Liver (tissue), 9 donors: ENCODE data around the gene CDC14A. TPM values are rescaled to one million over a fixed set of nuclear protein-coding genes. Genes with fewer than 3 reads are reported as not detected.

ENCODE experiments used
- DNase-seq: peaks from one replicate; pipeline ENCODE4 v3.0.0-alpha.2; 2017; ENCODE audit warnings: low spot score
- H3K27ac ChIP-seq, 2 donors: one replicate each; pipeline ENCODE4 v1.7.0; 2013; ENCODE audit warnings: inconsistent platforms in 2 of 2, low read length in 2 of 2, control low read depth in 1 of 2, low read depth in 1 of 2, mild to moderate bottlenecking in 1 of 2
- H3K27me3 ChIP-seq, 4 donors: one replicate each; pipeline versions ENCODE4 v1.6.1 to v1.7.0; 2013; ENCODE audit warnings: low read length in 3 of 4, inconsistent platforms in 1 of 4, mild to moderate bottlenecking in 1 of 4, moderate library complexity in 1 of 4; ENCODE audit not compliant: control insufficient read depth in 4 of 4, insufficient read depth in 4 of 4
- H3K36me3 ChIP-seq, 4 donors: one replicate each; pipeline versions ENCODE4 v1.6.1 to v1.7.0; 2013; ENCODE audit warnings: low read length in 3 of 4, mild to moderate bottlenecking in 3 of 4, low read depth in 1 of 4, moderate library complexity in 1 of 4; ENCODE audit not compliant: control insufficient read depth in 4 of 4, insufficient read depth in 3 of 4
- H3K4me1 ChIP-seq, 4 donors: one replicate each; pipeline versions ENCODE4 v1.6.1 to v1.7.0; 2013; ENCODE audit warnings: low read length in 3 of 4, mild to moderate bottlenecking in 3 of 4, moderate library complexity in 1 of 4; ENCODE audit not compliant: control insufficient read depth in 4 of 4, insufficient read depth in 4 of 4
- H3K4me3 ChIP-seq, 3 donors: one replicate each; pipeline versions ENCODE4 v1.6.1 to v1.7.0; 2013; ENCODE audit warnings: low read length in 3 of 3, control low read depth in 1 of 3, low read depth in 1 of 3, mild to moderate bottlenecking in 1 of 3
- H3K9ac ChIP-seq, 2 donors: one replicate each; pipeline ENCODE4 v1.7.0; 2013; ENCODE audit warnings: low read length in 2 of 2, mild to moderate bottlenecking in 2 of 2, moderate library complexity in 2 of 2, control low read depth in 1 of 2, low read depth in 1 of 2
- H3K9me3 ChIP-seq, 4 donors: one replicate each; pipeline versions ENCODE4 v1.6.1 to v1.7.0; 2013; ENCODE audit warnings: low read length in 3 of 4; ENCODE audit not compliant: control insufficient read depth in 4 of 4
- EGR1 ChIP-seq, 2 donors: IDR thresholded peaks; 2 replicates each; pipeline ENCODE4 v1.6.1; 2016 to 2018; ENCODE audit warnings: antibody characterized with exemption in 2 of 2, low read depth in 2 of 2
- FOXA1 ChIP-seq: IDR thresholded peaks from 2 replicates; pipeline ENCODE4 v1.6.1; 2016; ENCODE audit warnings: antibody characterized with exemption
- FOXA2 ChIP-seq: IDR thresholded peaks from 2 replicates; pipeline ENCODE4 v1.6.1; 2016; ENCODE audit warnings: antibody characterized with exemption
- GABPA ChIP-seq, 2 donors: IDR thresholded peaks in 1 of 2; conservative IDR thresholded peaks in 1 of 2; 2 replicates each; pipeline ENCODE4 v1.6.1; 2016; ENCODE audit warnings: antibody characterized with exemption in 2 of 2, mild to moderate bottlenecking in 1 of 2, moderate library complexity in 1 of 2
- HNF4G ChIP-seq: IDR thresholded peaks from 2 replicates; pipeline ENCODE4 v1.6.1; 2016; ENCODE audit warnings: antibody characterized with exemption
- JUND ChIP-seq, 2 donors: IDR thresholded peaks; 2 replicates each; pipeline ENCODE4 v1.6.1; 2016; ENCODE audit warnings: antibody characterized with exemption in 2 of 2
- NR2F2 ChIP-seq: IDR thresholded peaks from 2 replicates; pipeline ENCODE4 v1.6.1; 2016; ENCODE audit warnings: antibody characterized with exemption
- RAD21 ChIP-seq, 2 donors: IDR thresholded peaks; 2 replicates each; pipeline ENCODE4 v1.6.1; 2016; ENCODE audit warnings: antibody characterized with exemption in 2 of 2, mild to moderate bottlenecking in 2 of 2
- TAF1 ChIP-seq: conservative IDR thresholded peaks from 2 replicates; pipeline ENCODE4 v1.6.1; 2016; ENCODE audit warnings: antibody characterized with exemption, mild to moderate bottlenecking
- YY1 ChIP-seq: IDR thresholded peaks from 2 replicates; pipeline ENCODE4 v1.6.1; 2016; ENCODE audit warnings: antibody characterized with exemption, mild to moderate bottlenecking
- WGBS: extraction: QIAGEN DNeasy Blood & Tissue Kit; methylation state at CpG from one replicate; pipeline ENCODE4 v1.1.7; 2013; 5-methylcytosine and 5-hydroxymethylcytosine counted together
- polyA plus RNA-seq, 2 donors: library from polyadenylated mRNA; stranded (reverse) in 1 of 2; unstranded in 1 of 2; fragments of 200-250 nt in 1 of 2; fragments of >200 nt in 1 of 2; fragmentation: Nextera tagmentation in 1 of 2; extraction: Ambion mirVana in 1 of 2; gene quantifications; one replicate each; pipeline versions ENCODE4 v1.2.1 to v1.2.3, GENCODE V29; 2013 to 2015
- total RNA-seq, 2 donors: library from RNA; depleted of rRNA; stranded (reverse); fragments of >200 nt; gene quantifications; one replicate each; pipeline ENCODE4 v1.2.3, GENCODE V29; 2014
- TF ChIP-seq, protein P1 (sequence below): IDR thresholded peaks from 2 replicates; pipeline ENCODE4 v1.6.1; 2016; ENCODE audit warnings: antibody characterized with exemption, mild to moderate bottlenecking
- TF ChIP-seq, protein P2 (sequence below): IDR thresholded peaks from 2 replicates; pipeline ENCODE4 v1.6.1; 2016; ENCODE audit warnings: antibody characterized with exemption
- TF ChIP-seq, protein P3 (sequence below): IDR thresholded peaks from 2 replicates; pipeline ENCODE4 v1.6.1; 2016; ENCODE audit warnings: antibody characterized with exemption
- TF ChIP-seq, protein P4 (sequence below): fragments of 150-350 bp; IDR thresholded peaks from 2 replicates; pipeline ENCODE4 v1.5.1; 2017; ENCODE audit warnings: improper control_type of control experiment, low read depth, low read length; ENCODE audit not compliant: missing input control
- donor health status: healthy.
- donor health status: healthy.
- donor health status: healthy.
- donor health status: healthy.
- donor health status: healthy.

CDC14A gene
- total and polyA plus RNA-seq, 4 donors, result 0.39 to 4.1 (median 2.6) TPM

DNA sequence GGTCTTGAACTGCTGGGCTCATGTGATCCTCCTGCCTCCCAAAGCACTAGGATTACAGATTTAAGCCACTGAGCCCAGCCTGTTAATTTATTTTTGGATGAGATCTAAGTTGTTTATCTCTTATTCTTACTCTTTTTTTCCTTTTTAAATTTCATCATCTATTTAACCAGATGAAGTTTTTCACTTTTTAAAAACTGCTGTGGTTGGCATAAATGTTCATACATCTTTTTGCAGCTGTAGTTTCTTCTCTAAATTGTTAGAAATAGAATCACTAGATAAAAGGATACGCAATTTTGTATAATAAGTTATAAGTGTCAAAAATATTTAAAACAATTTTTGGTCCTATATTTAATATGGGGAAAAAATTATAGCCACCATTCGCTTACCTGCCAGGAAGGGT is 105.4 kb downstream of the CDC14A start:
- TF ChIP-seq RAD21 (IDR thresholded peaks at IDR 0.05) (no peak), TAF1 (no peak), EGR1 (IDR thresholded peaks at IDR 0.05; ENCODE audit: low read depth in 2 of 2) (no peak), GABPA (IDR thresholded peaks at IDR 0.05 in 1 of 2, conservative IDR thresholded peaks at IDR 0.05 in 1 of 2) (no peak), YY1 (no peak), JUND (IDR thresholded peaks at IDR 0.05) (no peak)
- TF ChIP-seq, protein P1, sequence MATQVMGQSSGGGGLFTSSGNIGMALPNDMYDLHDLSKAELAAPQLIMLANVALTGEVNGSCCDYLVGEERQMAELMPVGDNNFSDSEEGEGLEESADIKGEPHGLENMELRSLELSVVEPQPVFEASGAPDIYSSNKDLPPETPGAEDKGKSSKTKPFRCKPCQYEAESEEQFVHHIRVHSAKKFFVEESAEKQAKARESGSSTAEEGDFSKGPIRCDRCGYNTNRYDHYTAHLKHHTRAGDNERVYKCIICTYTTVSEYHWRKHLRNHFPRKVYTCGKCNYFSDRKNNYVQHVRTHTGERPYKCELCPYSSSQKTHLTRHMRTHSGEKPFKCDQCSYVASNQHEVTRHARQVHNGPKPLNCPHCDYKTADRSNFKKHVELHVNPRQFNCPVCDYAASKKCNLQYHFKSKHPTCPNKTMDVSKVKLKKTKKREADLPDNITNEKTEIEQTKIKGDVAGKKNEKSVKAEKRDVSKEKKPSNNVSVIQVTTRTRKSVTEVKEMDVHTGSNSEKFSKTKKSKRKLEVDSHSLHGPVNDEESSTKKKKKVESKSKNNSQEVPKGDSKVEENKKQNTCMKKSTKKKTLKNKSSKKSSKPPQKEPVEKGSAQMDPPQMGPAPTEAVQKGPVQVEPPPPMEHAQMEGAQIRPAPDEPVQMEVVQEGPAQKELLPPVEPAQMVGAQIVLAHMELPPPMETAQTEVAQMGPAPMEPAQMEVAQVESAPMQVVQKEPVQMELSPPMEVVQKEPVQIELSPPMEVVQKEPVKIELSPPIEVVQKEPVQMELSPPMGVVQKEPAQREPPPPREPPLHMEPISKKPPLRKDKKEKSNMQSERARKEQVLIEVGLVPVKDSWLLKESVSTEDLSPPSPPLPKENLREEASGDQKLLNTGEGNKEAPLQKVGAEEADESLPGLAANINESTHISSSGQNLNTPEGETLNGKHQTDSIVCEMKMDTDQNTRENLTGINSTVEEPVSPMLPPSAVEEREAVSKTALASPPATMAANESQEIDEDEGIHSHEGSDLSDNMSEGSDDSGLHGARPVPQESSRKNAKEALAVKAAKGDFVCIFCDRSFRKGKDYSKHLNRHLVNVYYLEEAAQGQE, result no peak
- TF ChIP-seq, protein P2, sequence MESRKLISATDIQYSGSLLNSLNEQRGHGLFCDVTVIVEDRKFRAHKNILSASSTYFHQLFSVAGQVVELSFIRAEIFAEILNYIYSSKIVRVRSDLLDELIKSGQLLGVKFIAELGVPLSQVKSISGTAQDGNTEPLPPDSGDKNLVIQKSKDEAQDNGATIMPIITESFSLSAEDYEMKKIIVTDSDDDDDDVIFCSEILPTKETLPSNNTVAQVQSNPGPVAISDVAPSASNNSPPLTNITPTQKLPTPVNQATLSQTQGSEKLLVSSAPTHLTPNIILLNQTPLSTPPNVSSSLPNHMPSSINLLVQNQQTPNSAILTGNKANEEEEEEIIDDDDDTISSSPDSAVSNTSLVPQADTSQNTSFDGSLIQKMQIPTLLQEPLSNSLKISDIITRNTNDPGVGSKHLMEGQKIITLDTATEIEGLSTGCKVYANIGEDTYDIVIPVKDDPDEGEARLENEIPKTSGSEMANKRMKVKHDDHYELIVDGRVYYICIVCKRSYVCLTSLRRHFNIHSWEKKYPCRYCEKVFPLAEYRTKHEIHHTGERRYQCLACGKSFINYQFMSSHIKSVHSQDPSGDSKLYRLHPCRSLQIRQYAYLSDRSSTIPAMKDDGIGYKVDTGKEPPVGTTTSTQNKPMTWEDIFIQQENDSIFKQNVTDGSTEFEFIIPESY, result no peak
- TF ChIP-seq, protein P3, sequence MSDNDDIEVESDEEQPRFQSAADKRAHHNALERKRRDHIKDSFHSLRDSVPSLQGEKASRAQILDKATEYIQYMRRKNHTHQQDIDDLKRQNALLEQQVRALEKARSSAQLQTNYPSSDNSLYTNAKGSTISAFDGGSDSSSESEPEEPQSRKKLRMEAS, result no peak
- no peaks in the 10 kb centered on the region for H3K36me3 ChIP-seq
- no peak overlapping the region for H3K4me3 ChIP-seq
- H3K9me3 ChIP-seq, result no peaks in the 10 kb centered on the region
- DNase-seq, result no peak
- no peak overlapping the region for H3K9ac ChIP-seq
- WGBS, result 96% methylated on average over 2 of the region's 2 CpGs
- H3K27me3 ChIP-seq, result no peaks in the 10 kb centered on the region
- H3K4me1 ChIP-seq, result peaks cover 0 to 5% (median 0%) of the 10 kb centered on the region in 4 donors
- no peak overlapping the region for H3K27ac ChIP-seq

DNA sequence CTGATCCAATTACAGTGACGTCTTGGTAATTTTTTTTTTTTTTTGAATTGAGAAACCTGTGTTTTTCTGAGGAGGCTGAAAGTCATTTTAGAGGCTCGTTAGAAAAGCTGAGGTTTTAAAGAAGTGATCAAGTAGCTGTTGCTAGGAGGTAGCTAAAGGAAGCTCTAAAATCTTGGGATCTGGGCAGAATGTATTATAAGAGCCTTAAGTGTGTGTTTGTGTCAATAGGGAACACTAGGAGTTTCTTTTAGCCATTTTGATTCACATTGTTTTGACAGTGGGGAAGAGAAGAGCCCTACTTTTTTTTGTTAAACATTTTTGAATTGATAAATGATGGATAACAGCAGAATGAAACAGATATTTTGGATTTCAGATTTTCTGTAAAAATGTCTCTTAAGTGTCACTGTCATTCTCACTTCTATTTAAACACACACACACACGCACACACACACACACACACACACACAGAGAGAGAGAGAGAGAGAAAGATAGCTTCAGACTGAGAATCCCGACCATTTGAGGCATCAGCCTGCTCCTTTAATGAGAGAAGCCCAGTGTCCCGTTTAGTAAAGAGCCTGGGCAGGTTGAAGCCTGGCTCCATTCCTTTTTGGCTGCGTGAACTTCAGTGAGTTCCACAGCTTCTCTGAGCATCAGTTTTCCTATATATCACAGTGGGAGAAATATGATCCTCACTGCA is 106.5 kb downstream of the CDC14A start:
- Histone ChIP-seq H3K4me3 (no peak overlapping the region), H3K27me3 (no peaks in the 10 kb centered on the region), H3K4me1 (peaks cover 0 to 6% (median under 1%) of the 10 kb centered on the region in 4 donors), H3K27ac (no peak overlapping the region), H3K36me3 (no peaks in the 10 kb centered on the region), H3K9me3 (no peaks in the 10 kb centered on the region), H3K9ac (no peak overlapping the region)
- TF ChIP-seq, protein P3, result no peak
- TF ChIP-seq FOXA2, result no peak
- no peak for TF ChIP-seq GABPA (IDR thresholded peaks at IDR 0.05 in 1 of 2, conservative IDR thresholded peaks at IDR 0.05 in 1 of 2)
- no peak for TF ChIP-seq NR2F2
- TF ChIP-seq EGR1 (IDR thresholded peaks at IDR 0.05; ENCODE audit: low read depth in 2 of 2), result no peak
- TF ChIP-seq, protein P4, sequence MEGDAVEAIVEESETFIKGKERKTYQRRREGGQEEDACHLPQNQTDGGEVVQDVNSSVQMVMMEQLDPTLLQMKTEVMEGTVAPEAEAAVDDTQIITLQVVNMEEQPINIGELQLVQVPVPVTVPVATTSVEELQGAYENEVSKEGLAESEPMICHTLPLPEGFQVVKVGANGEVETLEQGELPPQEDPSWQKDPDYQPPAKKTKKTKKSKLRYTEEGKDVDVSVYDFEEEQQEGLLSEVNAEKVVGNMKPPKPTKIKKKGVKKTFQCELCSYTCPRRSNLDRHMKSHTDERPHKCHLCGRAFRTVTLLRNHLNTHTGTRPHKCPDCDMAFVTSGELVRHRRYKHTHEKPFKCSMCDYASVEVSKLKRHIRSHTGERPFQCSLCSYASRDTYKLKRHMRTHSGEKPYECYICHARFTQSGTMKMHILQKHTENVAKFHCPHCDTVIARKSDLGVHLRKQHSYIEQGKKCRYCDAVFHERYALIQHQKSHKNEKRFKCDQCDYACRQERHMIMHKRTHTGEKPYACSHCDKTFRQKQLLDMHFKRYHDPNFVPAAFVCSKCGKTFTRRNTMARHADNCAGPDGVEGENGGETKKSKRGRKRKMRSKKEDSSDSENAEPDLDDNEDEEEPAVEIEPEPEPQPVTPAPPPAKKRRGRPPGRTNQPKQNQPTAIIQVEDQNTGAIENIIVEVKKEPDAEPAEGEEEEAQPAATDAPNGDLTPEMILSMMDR, result no peak
- no peak for TF ChIP-seq YY1
- TF ChIP-seq HNF4G, result no peak
- no peak for TF ChIP-seq RAD21 (IDR thresholded peaks at IDR 0.05)
- TF ChIP-seq FOXA1, result no peak
- 68% methylated on average over 6 of the region's 6 CpGs for WGBS
- no peak for DNase-seq
